SH-SY5Y (cell line): ENCODE measurements around the gene CCSER1.

ENCODE experiments used
- GATA2 ChIP-seq: IDR thresholded peaks from 2 replicates; pipeline ENCODE4 v1.6.1; 2011; ENCODE audit warnings: mild to moderate bottlenecking, low read depth, low read length
- GATA3 ChIP-seq: IDR thresholded peaks from 2 replicates; pipeline ENCODE4 v1.6.1; 2011; ENCODE audit warnings: low read depth, mild to moderate bottlenecking, low read length, moderate library complexity

The CCSER1 gene

GRCh38 chr4:90349636-90350035 lies 222.4 kb downstream of the CCSER1 start:
- no peak for TF ChIP-seq GATA3
- TF ChIP-seq GATA2: no peak

- TF ChIP-seq GATA2 (no peak), GATA3 (no peak)
Measured at GRCh38 chr4:90357117-90357710, 230.0 kb downstream of the CCSER1 start.

GRCh38 chr4:90375081-90375480 lies 247.9 kb downstream of the CCSER1 start:
- no peak for TF ChIP-seq GATA3
- no peak for TF ChIP-seq GATA2

- TF ChIP-seq GATA2: no peak
- TF ChIP-seq GATA3: no peak
Measured at GRCh38 chr4:90393215-90393614, 266.0 kb downstream of the CCSER1 start.

- no peak for TF ChIP-seq GATA3
- no peak for TF ChIP-seq GATA2
Measured at GRCh38 chr4:90403781-90404180, 276.6 kb downstream of the CCSER1 start.

GRCh38 chr4:90415116-90415515 lies 287.9 kb downstream of the CCSER1 start:
- no peak for TF ChIP-seq GATA3
- TF ChIP-seq GATA2: no peak

GRCh38 chr4:90419124-90419711 lies 292.0 kb downstream of the CCSER1 start:
- TF ChIP-seq GATA3: no peak
- no peak for TF ChIP-seq GATA2

- TF ChIP-seq GATA3 (no peak), GATA2 (no peak)
Measured at GRCh38 chr4:90421161-90421560, 294.0 kb downstream of the CCSER1 start.

- TF ChIP-seq GATA3: no peak
- TF ChIP-seq GATA2: no peak
Measured at GRCh38 chr4:90425893-90426292, 298.7 kb downstream of the CCSER1 start.

- TF ChIP-seq GATA3 (no peak), GATA2 (no peak)
Measured at GRCh38 chr4:90438522-90438921, 311.3 kb downstream of the CCSER1 start.

- TF ChIP-seq GATA3 (no peak), GATA2 (no peak)
Measured at GRCh38 chr4:90441770-90442169, 314.6 kb downstream of the CCSER1 start.

GRCh38 chr4:90442619-90443018 lies 315.4 kb downstream of the CCSER1 start:
- TF ChIP-seq GATA3 (no peak), GATA2 (no peak)

GRCh38 chr4:90443231-90443630 lies 316.0 kb downstream of the CCSER1 start:
- no peak for TF ChIP-seq GATA3

GRCh38 chr4:90444904-90445303 lies 317.7 kb downstream of the CCSER1 start:
- TF ChIP-seq GATA3 (no peak), GATA2 (no peak)

- TF ChIP-seq GATA2 (no peak), GATA3 (no peak)
Measured at GRCh38 chr4:90445380-90445779, 318.2 kb downstream of the CCSER1 start.

- TF ChIP-seq GATA3 (no peak), GATA2 (no peak)
Measured at GRCh38 chr4:90449626-90450025, 322.4 kb downstream of the CCSER1 start.

- TF ChIP-seq GATA2 (no peak), GATA3 (no peak)
Measured at GRCh38 chr4:90456891-90457290, 329.7 kb downstream of the CCSER1 start.
